ENCODE results near the gene C2orf80. TPM values are rescaled to one million over a fixed set of nuclear protein-coding genes. Genes with fewer than 3 reads are reported as not detected.

C2orf80 gene
- total and polyA plus RNA-seq, 12 donors, result not detected

- Histone ChIP-seq H3K9me3 (replicated peaks in 1 of 3) (no peaks in the 10 kb centered on the region), H3K4me1 (replicated peaks in 1 of 2) (no peaks in the 10 kb centered on the region), H3K4me3 (no peak overlapping the region), H3K27me3 (no peaks in the 10 kb centered on the region), H3K27ac (no peak overlapping the region), H3K36me3 (replicated peaks in 1 of 2) (no peaks in the 10 kb centered on the region)
- no peak for DNase-seq
- no peak for TF ChIP-seq POLR2A (IDR thresholded peaks at IDR 0.05)
- TF ChIP-seq, protein P1, sequence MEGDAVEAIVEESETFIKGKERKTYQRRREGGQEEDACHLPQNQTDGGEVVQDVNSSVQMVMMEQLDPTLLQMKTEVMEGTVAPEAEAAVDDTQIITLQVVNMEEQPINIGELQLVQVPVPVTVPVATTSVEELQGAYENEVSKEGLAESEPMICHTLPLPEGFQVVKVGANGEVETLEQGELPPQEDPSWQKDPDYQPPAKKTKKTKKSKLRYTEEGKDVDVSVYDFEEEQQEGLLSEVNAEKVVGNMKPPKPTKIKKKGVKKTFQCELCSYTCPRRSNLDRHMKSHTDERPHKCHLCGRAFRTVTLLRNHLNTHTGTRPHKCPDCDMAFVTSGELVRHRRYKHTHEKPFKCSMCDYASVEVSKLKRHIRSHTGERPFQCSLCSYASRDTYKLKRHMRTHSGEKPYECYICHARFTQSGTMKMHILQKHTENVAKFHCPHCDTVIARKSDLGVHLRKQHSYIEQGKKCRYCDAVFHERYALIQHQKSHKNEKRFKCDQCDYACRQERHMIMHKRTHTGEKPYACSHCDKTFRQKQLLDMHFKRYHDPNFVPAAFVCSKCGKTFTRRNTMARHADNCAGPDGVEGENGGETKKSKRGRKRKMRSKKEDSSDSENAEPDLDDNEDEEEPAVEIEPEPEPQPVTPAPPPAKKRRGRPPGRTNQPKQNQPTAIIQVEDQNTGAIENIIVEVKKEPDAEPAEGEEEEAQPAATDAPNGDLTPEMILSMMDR (IDR thresholded peaks at IDR 0.05), result no peak
- WGBS, 4 donors, result 43 to 51% (median 47%) methylated on average over 7 to 8 of the region's 8 CpGs
- intact Hi-C loops (cut with DNase I), result no loop called here
Observed at GRCh38 chr2:208134928-208135586, 54.8 kb downstream of the C2orf80 start.

DNA sequence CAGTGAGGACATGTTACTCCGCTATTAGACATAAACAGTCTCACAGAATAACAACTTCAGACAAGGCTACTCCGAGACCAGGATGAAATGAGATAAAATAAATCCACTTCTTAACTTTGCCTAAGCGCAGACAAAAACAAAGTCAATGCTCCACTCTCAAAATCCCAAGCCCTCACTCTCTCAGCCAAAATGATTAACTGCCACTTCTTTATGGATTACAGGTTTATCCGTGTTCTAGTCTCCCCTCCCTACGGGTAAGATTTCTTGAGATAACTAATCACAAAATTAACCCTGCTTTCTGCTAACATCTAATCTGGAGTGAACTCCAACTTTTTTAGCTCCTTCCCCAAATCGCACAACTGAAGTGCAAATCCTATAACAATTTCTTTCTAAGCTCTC lies 59.1 kb downstream of the C2orf80 start:
- no peaks in the 10 kb centered on the region for H3K27me3 ChIP-seq
- WGBS, 4 donors, result 83 to 87% (median 86%) methylated on average over 6 of the region's 6 CpGs
- intact Hi-C loops (cut with DNase I), result no loop called here
- no peaks in the 10 kb centered on the region for H3K4me1 ChIP-seq (replicated peaks in 1 of 2)
- H3K9me3 ChIP-seq (replicated peaks in 1 of 3), result no peaks in the 10 kb centered on the region
- TF ChIP-seq POLR2A (IDR thresholded peaks at IDR 0.05), result no peak
- TF ChIP-seq, protein P1 (IDR thresholded peaks at IDR 0.05), result no peak
- H3K36me3 ChIP-seq (replicated peaks in 1 of 2), result no peaks in the 10 kb centered on the region
- no peak for DNase-seq
- no peak overlapping the region for H3K27ac ChIP-seq
- H3K4me3 ChIP-seq, result no peak overlapping the region

- DNase-seq, result no peak
- no peak for TF ChIP-seq POLR2A (IDR thresholded peaks at IDR 0.05)
- TF ChIP-seq, protein P1 (IDR thresholded peaks at IDR 0.05), result no peak
- H3K4me1 ChIP-seq (replicated peaks in 1 of 2), result no peaks in the 10 kb centered on the region
- intact Hi-C loops (cut with DNase I), result no loop called here
- H3K4me3 ChIP-seq, result no peak within 1 kb of the TSS
- no peak within 1 kb of the TSS for H3K27ac ChIP-seq
- peaks cover 2% of the 10 kb centered on the region for H3K27me3 ChIP-seq
- no peaks in the 10 kb centered on the region for H3K36me3 ChIP-seq (replicated peaks in 1 of 2)
- 76 to 81% (median 79%) methylated on average over 19 of the region's 19 CpGs for WGBS, 4 donors
- no peaks in the 10 kb centered on the region for H3K9me3 ChIP-seq (replicated peaks in 1 of 3)
Observed at GRCh38 chr2:208129744-208130711, 59.8 kb downstream of the C2orf80 start, which contains the start of gene CRYGC. CRYGC (minus strand) TSS chr2:208129828; CDS start chr2:208129792, 36 bp downstream.

DNA sequence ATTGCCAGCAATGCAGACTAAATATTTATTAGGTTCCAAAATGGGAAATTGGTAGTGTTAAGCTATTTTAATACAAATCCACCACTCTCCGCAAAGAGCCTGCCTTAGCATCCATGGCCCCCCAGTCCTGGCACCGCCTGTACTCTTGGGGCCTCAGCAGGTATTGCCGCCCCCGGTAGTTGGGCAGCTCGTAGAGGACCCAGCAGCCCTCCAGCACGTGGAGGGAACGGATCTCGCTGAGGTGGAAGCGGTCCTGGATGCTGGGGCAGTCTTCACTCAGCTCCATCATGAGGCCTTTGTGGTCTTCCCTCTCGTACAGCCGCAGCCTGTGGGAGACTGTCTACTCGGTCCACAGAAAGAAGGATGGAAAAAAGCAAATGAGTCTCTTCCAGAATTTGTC lies 61.7 kb downstream of the C2orf80 start:
- intact Hi-C loops (cut with DNase I), result no loop called here
- WGBS, 4 donors, result 94 to 97% (median 94%) methylated on average over 12 of the region's 12 CpGs
- H3K4me3 ChIP-seq, result no peak overlapping the region
- TF ChIP-seq, protein P1 (IDR thresholded peaks at IDR 0.05), result no peak
- no peak for TF ChIP-seq POLR2A (IDR thresholded peaks at IDR 0.05)
- H3K27me3 ChIP-seq, result peaks cover 18% of the 10 kb centered on the region
- peaks cover 0 to 4% of the 10 kb centered on the region in 2 donors for H3K4me1 ChIP-seq (replicated peaks in 1 of 2)
- no peak for DNase-seq
- no peaks in the 10 kb centered on the region for H3K9me3 ChIP-seq (replicated peaks in 1 of 3)
- no peak overlapping the region for H3K27ac ChIP-seq
- no peaks in the 10 kb centered on the region for H3K36me3 ChIP-seq (replicated peaks in 1 of 2)
